Epithelial cell of esophagus (primary cell): ENCODE results near the gene CDKL5.
A peak's percentile ranks its signal among the peaks of the same experiment; 100 is the strongest.

Experiments used
- DNase-seq: peaks from one replicate; pipeline ENCODE4 v3.0.0; 2010; ENCODE audit warnings: low read depth
- H3K4me3 ChIP-seq: 2 replicates; pipeline ENCODE4 v1.5.1; 2011; ENCODE audit warnings: mild to moderate bottlenecking, low read length, control low read depth
- CTCF ChIP-seq: IDR thresholded peaks from 2 replicates; pipeline ENCODE4 v1.5.1; 2011; ENCODE audit warnings: low read depth, mild to moderate bottlenecking, low read length, control low read depth, inconsistent platforms; ENCODE audit not compliant: insufficient read depth; ENCODE audit errors: missing control alignments

Gene CDKL5

DNA sequence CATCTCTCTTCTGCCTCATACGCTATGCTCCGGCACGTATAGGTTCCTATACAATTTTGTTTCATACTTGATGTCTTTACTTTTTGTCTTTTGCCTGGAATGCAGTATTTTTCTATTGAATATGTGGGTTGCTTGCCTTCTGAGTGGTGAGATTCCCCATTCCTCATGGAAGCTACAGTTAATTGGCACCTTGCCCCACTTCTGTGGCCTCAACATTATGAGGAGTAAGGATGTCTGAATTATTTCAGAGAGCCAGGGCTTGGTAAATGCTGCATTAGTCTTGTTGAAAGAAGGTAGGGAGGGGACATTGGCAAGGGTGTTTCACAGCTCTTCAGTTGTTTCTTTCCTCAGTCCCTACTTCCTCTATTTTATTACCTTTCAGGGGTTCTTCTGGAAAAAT is 23.0 kb downstream of the CDKL5 start:
- TF ChIP-seq CTCF = no peak
- no peak overlapping the region for H3K4me3 ChIP-seq
- no peak for DNase-seq

- TF ChIP-seq CTCF = no peak
- DNase-seq = no peak
- H3K4me3 ChIP-seq = no peak overlapping the region
These were observed 23.8 kb downstream of the CDKL5 start for GRCh38 chrX:18449236-18449635.

GRCh38 chrX:18455384-18455783 is 30.0 kb downstream of the CDKL5 start:
- no peak for TF ChIP-seq CTCF
- no peak for DNase-seq
- no peak overlapping the region for H3K4me3 ChIP-seq

DNA sequence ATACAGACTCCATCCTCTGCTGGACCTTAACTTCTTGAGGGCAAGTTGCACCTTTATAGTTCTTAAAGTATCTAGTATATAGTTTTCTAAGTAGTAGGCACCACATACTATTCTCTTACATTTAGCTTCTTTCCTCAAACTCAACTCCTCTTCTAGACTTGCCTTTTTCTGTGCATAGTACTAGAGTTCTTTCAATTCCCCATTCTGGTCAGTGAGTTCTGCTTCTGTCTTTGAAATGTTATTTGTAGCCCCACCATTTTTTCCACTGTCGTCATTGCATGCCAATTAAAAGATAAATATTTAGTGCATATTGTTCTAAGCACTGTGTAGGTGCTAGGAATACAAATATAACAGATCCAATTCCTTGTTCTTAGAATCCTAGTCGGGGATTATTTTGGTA is 31.6 kb downstream of the CDKL5 start:
- no peak for TF ChIP-seq CTCF
- DNase-seq = no peak

DNA sequence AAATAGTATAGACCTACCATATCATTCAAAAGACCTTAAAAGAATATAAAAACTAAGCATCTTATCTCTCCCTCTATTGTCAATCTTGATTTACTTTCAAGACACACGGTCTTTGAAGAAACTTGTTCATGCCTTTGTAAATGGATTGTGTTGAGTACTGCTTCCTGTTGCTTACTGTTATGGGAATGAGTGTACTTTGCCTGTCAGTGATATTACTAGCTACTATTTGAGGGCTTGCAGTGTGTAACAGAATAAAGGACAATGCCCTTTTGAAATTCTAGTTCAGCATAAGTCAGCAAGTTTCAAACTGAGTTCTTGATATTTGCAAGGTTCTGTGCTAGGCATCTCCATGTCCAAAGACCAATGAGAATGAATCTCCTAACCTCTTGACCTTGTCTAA is 36.0 kb downstream of the CDKL5 start:
- peak; percentile 1 for DNase-seq
- no peak overlapping the region for H3K4me3 ChIP-seq
- no peak for TF ChIP-seq CTCF

More for the DNA sequence above, 31.6 kb downstream of the CDKL5 start:
- no peak overlapping the region for H3K4me3 ChIP-seq

- H3K4me3 ChIP-seq = no peak overlapping the region
- no peak for TF ChIP-seq CTCF
- DNase-seq = no peak
These were observed 39.1 kb downstream of the CDKL5 start for GRCh38 chrX:18464499-18464898.

DNA sequence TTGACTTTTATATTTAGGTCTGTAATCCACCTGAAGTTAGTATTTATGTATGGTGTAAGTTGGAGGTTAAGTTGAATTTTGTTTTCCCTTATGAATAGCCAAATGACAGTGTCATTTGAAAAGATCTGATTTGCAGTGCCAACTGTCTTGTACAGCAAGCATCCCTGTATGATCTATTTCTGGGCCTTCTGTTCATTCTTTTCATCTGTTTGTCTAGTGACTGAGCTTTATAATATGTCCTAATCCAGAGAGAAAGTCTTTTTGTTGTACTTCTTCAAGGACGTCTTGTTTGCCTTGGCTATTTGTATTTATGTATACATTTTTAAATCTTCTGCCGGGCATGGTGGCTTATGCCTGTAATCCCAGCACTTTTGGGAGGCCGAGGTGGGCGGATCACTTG is 39.6 kb downstream of the CDKL5 start:
- TF ChIP-seq CTCF = no peak
- DNase-seq = no peak
- H3K4me3 ChIP-seq = no peak overlapping the region
